ENCODE data around the gene SPTBN1.

GRCh38 chr2:54667726-54668650, 211.9 kb downstream of the SPTBN1 start:
- TF ChIP-seq CTCF (conservative IDR thresholded peaks at IDR 0.05; ENCODE audit: low read length) = no peak
- no peak for TF ChIP-seq EZH2phosphoT487 (IDR thresholded peaks at IDR 0.05; ENCODE audit: borderline replicate concordance, low read depth, low read length)

Data from OCI-LY7 (cell line).